Left kidney (tissue), 2 donors: Measurements from ENCODE around the gene ASTN2. TPM values are rescaled to one million over a fixed set of nuclear protein-coding genes. Genes with fewer than 3 reads are reported as not detected.

Experiments
- DNase-seq: peaks from one replicate; pipeline ENCODE4 v3.0.0-alpha.2; 2013
- polyA plus RNA-seq: library from polyadenylated mRNA; unstranded; fragments of 120-200 nt; gene quantifications from one replicate; pipeline ENCODE4 v1.2.1, GENCODE V29; 2013; ENCODE audit not compliant: insufficient read length

Gene ASTN2
- polyA plus RNA-seq, 1 donor: 17.2 TPM

DNA sequence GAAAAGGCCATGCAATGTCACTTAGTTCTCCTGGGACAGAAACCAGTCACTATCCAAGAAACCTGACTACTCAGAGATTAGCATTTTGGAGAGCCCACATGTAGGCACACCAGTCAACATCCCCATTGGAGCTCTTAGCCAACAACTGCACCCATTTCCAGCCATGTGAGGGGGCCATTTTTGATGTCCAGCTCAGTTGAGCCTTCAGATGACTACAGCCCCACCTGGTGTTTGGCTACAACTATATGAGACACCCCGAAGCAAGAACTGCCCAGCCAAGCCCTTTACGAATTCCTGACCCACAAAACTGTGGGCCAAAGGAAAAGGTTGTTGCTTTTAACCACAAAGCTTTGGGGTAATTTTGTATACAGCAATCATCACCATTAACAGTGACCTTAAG, 300.1 kb downstream of the ASTN2 start:
- DNase-seq: no peak

GRCh38 chr9:117104716-117105495, 310.0 kb downstream of the ASTN2 start:
- DNase-seq: no peak

- DNase-seq: no peak
Measured at GRCh38 chr9:117104206-117104605, 310.7 kb downstream of the ASTN2 start.

DNA sequence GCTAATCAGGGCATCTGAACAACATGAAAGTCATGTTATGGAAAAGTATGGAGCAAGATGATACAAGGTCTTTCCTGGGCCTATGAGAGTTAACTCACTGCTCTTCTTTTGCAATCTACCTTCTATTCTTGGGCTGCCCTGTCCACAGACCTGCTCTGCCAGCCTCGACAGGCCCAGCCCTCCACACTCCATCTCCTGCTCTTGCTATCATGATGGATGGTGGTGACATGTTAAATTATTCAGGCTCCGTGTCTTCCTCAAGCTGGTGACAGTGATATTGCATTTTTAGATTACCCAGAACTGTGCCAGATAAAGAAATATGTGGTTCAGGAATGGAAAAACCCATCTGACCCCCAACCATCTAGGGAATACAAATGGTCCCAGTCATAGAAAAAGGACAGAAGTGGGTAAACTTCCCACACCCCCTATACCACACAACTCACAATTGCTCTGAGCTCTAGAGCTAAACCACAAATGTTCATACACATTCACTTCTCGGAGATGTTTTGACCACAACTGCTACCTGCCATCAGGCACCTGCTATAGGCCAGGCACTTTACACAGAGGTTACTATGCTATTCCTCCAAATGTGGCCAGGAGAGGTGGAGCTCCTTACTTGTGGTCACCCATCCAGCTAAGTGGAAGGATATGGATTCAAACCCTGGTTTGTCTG, 311.3 kb downstream of the ASTN2 start:
- DNase-seq: no peak

DNA sequence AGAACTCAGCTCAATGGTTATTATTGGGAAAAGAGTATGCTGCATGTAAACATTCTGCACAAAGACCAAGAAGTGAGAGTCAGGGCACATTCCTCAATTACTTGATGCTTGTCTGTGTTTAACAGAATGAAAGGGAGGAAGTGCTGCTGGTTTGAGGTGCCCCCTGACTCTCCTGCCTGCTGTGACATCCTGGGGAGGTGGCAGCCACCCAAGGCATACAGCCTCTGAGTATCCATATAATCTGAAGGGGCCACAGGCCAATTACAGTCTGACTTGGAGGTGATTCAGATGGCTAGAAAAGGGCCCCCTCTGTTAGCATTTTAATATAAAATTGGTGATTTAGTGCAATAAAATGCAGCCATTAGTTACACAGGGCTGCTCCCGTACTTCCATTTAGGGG, 313.8 kb downstream of the ASTN2 start:
- DNase-seq: no peak

DNA sequence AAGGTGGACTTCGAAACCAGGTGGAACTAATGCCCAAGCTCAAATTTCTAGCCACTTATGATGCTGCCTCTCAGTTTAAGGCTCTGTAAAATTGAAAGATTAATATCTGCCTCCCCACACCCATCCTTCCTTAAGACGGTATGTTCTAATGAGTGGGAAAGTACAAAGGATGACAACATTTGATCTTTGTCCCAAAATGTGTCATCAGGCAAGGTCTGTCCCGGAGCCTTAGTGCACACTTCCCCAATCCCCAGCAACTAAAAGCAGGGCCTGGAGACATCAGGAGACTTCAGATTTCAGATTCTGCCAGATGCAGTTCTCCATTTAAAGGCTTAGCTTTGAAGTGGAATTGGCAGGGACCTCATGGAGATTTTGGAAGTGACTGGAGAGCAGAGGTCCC, 316.5 kb downstream of the ASTN2 start:
- no peak for DNase-seq

DNA sequence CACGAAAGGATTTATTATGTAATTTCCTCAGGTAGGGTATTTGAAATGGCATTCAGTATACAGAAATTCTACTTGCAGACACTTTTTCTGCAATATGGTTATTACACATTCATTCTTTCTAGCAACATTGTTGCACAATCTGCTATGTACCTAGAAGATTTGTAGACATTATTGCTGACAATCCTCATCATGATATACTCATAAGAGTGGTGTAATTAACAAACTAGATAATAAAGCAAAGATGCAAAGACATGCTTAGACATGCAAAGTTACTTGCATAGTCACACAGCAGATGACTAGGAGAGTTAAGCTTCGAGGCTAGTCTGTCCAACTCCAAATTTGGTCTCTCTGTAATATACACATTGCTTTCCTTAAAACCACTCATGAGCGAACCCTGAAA, 317.1 kb downstream of the ASTN2 start:
- DNase-seq: no peak

- no peak for DNase-seq
Measured at GRCh38 chr9:117096138-117096537, 318.7 kb downstream of the ASTN2 start.

GRCh38 chr9:117095081-117095480, 319.8 kb downstream of the ASTN2 start:
- no peak for DNase-seq

DNA sequence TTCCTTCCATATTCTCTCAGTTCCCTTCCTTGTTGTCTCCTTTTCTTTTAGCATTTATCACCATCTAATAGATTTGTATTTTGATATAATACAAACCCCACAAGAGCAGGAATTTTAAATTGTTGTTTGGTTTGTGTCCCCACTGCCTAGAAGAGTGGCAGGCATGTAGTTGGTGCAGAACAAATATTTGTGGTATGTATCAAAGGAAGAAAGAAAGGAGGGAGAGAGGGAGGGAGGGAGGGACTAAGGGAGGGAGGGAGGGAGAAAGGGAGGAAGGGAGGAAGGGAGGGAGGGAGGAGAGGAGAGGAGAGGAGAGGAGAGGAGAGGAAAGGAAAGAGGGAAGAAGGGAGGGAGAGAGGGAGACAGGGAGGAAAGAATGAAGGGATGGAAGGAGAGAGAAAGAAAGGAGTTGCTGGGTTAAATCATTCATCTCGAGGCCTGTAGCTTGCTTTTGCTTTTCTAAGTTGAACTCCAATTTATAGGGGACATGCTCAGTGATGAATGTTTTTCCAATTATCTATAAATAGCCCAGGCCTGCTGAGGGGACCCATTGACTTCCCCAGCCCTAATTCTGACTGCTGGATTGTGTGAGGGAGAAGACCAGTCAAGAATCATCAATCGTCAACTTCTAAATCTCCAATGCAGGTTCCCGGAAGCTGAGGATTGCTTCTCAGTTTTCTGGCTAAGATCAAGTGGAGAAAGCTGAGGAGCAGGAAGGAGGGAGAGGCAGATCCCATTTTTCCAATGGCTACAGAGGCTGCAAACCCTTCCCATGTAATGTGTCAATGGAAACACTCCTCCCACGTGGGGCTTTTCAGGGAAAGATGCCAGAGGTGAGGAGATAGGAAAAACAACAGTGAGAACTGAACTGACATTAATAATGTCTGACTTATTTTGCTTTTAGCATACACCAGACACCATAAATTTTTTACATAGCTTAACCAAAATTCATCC, 320.7 kb downstream of the ASTN2 start:
- peak; percentile 48 for DNase-seq

DNA sequence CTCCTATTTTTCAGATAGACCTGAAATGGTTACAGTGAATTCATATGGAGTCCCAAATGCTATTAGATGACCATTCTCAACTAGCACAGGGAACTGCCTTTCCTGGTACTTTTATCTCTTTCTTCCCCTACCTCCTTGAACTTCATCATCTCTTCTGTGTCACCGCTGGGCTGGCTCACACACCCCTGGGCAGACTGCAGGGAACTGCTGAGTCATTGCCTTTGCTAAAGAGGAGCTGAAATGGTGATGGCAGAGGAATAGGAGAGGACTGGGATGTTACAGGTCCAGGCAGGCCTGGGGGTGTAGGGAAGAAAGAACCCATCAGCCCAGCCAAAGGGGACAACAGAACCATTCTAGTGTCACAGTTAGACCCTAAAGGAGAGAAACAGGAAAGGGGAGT, 322.3 kb downstream of the ASTN2 start:
- no peak for DNase-seq

DNA sequence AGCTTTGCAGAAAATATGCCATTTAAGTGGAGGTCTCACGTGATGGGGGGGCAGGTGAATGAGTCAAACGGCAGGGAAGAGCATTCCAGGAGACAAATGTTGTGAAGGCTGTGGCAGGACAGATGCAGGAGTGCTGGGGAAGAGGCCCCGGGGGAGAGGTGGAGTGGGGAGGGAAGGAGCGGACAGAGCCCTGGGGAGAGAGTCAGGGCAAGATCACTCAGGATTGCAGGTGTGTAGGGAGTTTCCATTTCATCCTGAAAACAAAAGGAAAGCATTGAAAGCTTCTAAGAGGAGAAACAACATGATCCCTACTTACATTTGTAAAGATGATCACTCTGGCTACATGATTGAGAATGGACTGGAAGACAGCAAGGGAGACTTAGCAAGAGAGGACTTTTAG, 323.3 kb downstream of the ASTN2 start:
- no peak for DNase-seq

DNA sequence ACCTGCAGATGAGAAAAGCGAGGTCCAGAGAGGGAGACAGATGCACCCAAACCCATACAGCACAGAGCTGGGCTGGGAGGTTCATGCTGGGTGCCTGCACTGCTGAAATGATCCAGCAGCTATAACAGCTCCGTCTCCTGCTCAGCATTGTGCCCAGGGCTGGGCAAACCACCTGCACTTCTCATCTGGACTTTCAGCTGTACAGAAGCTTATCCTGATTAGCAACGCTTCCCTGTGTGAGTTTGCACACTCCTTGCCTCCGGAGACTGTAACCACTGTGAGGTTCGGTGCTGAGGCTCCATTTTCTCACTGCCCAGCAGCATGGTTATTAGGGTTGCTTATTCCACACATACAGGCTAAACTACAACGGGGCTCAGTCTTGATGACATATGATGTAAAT, 326.1 kb downstream of the ASTN2 start:
- DNase-seq: no peak

DNA sequence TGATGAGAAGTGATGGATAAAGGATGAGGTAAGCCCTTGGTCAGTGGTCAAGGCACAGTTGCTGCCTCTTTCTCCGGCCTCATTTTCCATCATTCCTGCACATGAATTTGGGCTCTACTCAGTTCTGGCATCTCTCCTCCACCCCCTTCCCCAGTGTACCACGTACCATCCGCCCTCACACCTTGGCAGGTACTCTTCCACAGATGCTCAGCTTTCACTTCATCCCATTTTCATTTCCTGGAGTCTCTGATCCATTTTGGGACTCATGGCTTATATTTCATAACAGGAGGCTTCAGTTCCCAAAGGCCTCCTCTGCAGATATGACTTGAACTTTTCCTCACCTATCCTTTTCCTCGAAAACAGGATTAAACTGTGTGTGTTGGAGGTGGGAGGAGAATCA, 326.7 kb downstream of the ASTN2 start:
- DNase-seq: no peak

DNA sequence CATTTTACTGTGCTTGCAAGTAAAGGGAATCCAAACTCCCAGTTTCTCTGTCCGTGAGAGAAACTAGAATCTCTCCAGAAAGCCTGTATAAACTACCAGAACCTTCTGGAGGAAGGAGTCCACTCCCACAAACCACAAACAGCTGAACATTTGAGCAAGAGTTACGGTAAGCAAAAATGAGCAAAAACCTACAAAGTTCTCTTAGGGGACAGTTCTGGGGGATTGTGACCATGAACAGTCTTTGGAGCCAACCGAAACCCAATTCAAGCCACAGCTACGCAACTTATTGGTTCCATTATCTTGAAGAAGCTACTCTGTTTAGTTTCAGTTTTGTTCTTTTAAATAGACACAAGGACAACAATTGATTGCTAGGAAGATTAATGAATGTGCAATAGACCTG, 330.6 kb downstream of the ASTN2 start:
- no peak for DNase-seq

GRCh38 chr9:117083559-117083958, 331.3 kb downstream of the ASTN2 start:
- no peak for DNase-seq

DNA sequence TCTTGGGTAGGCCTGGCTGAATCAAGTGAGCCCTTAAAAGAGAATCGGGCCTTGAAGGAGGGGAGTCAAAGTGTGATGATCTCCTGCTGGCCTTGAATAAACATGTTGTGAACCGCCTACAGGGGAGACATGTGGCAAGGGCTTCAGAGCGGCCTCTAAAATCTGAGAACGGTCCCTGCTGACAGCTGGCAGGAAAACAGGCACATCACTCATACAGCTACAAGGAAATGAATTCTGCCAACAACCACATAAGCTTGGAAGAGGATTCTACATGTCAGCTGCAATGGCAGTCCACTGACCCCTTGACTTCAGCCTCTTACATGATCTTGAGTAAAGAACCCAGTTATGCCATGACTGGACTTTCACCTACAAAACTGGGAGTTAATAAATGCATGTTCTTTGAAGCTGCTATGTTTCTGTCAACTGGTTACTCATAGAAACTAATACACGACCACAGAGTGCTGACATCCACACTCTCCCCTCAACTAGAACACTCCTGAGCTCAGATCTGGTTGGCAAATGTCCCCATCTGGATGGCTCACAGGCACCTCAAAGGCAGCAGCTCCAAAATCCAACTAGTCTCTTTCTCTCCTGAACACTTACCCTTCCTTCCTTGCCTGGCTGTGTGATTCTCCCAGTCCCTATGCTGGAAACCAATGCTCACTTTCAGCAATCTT, 333.1 kb downstream of the ASTN2 start:
- DNase-seq: no peak

DNA sequence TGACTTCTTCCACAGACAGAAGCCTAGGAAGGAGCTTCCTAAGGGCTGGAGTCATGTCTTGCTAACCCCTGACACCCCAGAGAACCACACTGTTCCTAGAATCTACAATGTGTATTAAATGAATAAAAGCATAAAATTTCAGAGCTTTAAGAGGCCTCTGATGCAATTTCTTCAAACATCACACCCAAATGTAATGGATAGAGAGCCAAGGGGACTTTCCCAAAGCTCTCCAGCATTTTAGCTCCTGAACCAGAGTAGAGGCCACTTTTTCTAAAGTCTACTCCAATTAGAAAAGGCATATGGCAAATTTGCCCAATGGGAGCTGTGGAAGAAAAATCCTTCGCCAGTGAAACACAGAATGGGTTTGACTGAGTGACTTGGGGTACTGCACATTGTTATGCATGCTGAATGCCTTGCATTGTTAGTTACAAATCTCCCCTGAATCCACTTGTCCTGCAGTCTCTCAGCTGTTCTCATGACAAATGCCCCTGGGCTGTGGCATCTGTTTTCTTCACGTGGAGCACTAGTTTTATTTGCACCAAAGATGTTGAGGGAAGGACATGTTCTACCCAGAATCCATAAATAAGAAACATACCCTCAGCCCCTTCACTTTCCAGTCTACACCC, 334.0 kb downstream of the ASTN2 start:
- no peak for DNase-seq

DNA sequence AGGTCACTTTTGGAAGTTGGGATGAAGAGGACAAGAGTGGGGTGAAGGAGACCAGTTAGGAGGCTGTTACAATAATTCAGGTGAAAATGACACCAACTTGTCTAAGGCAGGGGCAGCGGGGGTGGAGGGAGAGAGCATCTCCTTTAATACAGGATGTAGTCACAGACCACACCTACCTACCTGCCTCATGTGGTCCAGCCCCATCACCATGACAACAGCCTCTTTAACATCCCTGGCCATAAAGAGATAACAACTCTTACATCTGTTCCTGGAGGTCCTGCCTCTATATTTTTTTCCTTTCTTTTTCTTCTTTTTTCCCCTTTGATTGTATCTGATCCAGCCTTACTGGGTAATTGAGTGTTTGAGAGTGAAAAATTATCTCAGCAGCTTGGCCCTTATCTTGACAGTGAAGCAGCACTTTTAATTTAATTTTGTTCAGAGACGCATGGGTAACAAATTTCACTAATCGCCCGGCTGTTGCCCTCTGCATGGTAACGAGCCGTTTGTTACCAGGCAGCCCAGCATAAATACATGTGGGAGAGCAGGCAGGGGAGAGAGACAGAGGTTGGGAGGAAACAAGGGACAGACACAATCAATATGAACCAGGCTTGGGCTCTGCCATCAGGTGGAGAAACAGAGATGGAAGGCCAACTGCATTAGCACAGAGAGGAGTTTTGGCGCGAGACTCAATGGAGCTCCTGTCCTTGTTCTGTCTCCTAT, 338.1 kb downstream of the ASTN2 start:
- DNase-seq: no peak

- no peak for DNase-seq
Measured at GRCh38 chr9:117075636-117076035, 339.2 kb downstream of the ASTN2 start.
